GM10266 (cell line): Measurements from ENCODE around the gene SPDYE6.
"Not testable (repeated sequence)": the region's sequence is repeated elsewhere in the genome, so short reads cannot be mapped to it uniquely, and the experiment has no call there.

Source experiments
- DNase-seq: peaks from one replicate; pipeline ENCODE4 v3.0.0; 2012; ENCODE audit errors: extremely low spot score
- TF ChIP-seq, protein P1 (sequence below): IDR thresholded peaks from 2 replicates; pipeline ENCODE4 v1.5.1; 2012; ENCODE audit warnings: mild to moderate bottlenecking, low read depth; ENCODE audit not compliant: control insufficient read depth, insufficient read depth; ENCODE audit errors: missing control alignments

The SPDYE6 gene

DNA sequence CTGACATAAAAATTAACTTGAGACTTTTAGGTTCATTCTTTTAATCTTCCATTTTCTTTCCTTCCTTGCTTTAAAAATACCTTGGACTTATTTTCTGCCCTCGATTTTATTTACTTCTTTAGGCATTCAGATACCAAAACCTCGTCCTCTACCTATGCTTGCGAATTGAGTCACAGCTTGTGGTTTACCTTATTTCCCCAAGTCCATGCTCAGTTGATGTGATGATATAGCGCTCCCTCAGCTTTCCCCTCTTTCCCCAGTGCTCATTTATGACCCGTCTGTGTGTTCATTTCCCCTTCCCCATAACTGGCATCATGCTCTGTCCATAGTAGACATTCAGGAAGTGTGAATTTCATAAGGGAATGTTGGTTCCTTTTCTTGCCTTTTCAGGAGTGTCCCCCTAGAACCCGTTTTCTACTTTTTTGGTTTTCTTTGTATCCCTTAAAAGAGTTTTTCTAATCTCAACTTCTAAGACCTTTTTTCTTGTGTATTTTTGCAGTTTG, 20.8 kb upstream of the SPDYE6 start:
- TF ChIP-seq, protein P1, sequence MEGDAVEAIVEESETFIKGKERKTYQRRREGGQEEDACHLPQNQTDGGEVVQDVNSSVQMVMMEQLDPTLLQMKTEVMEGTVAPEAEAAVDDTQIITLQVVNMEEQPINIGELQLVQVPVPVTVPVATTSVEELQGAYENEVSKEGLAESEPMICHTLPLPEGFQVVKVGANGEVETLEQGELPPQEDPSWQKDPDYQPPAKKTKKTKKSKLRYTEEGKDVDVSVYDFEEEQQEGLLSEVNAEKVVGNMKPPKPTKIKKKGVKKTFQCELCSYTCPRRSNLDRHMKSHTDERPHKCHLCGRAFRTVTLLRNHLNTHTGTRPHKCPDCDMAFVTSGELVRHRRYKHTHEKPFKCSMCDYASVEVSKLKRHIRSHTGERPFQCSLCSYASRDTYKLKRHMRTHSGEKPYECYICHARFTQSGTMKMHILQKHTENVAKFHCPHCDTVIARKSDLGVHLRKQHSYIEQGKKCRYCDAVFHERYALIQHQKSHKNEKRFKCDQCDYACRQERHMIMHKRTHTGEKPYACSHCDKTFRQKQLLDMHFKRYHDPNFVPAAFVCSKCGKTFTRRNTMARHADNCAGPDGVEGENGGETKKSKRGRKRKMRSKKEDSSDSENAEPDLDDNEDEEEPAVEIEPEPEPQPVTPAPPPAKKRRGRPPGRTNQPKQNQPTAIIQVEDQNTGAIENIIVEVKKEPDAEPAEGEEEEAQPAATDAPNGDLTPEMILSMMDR: no peak
- no peak for DNase-seq

GRCh38 chr7:102372796-102373195, 16.6 kb upstream of the SPDYE6 start:
- DNase-seq: not testable (repeated sequence)

DNA sequence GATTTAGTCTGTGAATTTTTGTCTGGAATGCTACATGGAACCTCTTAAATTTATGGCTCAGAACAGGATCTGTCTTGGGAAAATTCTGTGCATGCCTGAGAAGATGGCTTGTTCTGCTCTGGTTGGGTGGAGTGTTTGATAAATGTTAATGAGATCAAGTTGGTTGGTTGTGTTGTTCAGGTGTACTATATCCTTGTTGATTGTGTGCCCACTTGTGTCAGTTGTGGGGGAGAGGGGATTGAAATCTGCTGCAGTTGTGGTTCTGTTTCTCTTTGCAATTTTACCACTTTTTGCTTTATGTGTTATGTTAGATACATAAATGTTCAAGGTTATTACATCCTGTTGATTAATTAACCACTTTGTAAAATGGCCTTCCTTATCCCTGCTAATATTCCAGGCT, 13.8 kb upstream of the SPDYE6 start:
- not testable (repeated sequence) for DNase-seq

GRCh38 chr7:102365390-102365789, 9.1 kb upstream of the SPDYE6 start:
- DNase-seq: not testable (repeated sequence)

- not testable (repeated sequence) for DNase-seq
Measured at GRCh38 chr7:102364394-102364886, 8.2 kb upstream of the SPDYE6 start.

GRCh38 chr7:102363549-102364393, 7.5 kb upstream of the SPDYE6 start:
- TF ChIP-seq, protein P1: peak; percentile 34
- peak; percentile 82 for DNase-seq

DNA sequence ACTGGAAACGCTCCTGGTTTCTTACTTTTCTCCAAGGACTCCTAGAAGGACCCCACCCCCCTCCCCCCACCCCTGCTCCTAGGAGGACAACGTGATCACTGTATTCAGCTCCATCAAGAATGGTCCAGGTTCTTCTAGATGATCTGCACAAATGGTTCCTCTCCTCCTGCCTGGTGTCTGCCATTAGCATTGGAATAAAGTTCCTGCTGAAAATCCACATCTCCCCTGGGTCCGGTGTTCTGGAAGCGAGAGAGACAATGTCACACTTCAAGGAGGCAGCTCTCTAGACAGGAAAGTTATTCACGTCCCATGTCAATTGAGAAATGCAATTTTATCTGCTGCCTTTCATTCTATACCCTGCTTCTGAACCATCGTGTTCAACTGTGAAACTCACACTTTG, 9.3 kb downstream of the SPDYE6 start:
- not testable (repeated sequence) for DNase-seq

GRCh38 chr7:102340599-102341368, 15.5 kb downstream of the SPDYE6 start:
- not testable (repeated sequence) for DNase-seq

- DNase-seq: not testable (repeated sequence)
Measured at GRCh38 chr7:102337420-102337819, 18.8 kb downstream of the SPDYE6 start.

DNA sequence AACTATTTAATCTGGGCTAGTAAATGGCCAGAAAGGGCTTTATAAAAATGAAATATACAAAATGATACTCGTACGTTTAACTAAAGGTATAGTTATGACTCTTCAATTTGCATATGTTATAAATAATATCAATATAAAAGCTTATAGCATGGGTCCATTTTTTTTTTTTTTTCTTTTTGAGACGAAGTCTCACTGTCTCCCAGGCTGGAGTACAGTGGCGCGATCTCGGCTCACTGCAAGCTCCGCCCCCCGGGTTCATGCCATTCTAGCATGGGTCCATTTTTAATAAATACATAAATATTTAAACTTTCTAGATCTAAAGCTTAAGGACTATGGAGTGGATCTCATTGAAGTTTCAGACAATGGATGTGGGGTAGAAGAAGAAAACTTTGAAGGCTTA, 19.2 kb downstream of the SPDYE6 start:
- DNase-seq: not testable (repeated sequence)

- not testable (repeated sequence) for DNase-seq
Measured at GRCh38 chr7:102335574-102335973, 20.7 kb downstream of the SPDYE6 start.

DNA sequence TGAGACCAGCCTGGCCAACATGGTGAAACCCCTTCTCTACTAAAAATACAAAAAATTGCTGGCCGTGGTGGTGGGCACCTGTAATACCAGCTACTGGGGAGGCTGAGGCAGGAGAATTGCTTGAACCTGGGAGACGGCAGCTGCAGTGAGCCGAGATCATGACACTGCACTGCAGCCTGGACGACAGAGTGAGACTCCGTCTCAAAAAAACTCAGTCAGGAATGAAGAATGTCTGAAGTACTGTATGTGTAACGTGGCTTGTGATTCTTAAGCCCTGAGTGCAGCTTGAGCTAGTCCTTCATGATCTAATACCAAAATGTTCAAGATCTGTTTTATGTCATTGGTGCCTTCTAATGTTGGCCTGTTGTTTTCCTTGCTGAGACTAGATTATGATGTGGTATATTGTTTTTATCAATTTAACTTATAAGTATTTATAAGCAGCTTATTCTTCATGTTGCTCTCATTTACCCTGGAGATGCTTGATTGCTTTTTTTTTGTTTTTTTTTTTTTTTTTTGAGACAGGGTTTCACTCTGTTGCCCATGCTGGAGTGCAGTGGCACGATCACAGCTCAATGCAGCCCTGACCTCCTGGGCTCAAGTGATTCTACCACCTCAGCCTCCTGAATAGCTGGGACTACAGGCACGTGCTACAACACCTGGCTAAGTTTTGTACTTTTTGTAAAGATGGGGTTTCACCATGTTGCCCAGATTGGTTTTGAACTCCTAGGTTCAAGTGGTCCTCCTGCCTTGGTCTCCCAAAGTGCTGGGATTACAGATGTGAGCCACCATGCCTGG, 25.4 kb downstream of the SPDYE6 start:
- not testable (repeated sequence) for DNase-seq

DNA sequence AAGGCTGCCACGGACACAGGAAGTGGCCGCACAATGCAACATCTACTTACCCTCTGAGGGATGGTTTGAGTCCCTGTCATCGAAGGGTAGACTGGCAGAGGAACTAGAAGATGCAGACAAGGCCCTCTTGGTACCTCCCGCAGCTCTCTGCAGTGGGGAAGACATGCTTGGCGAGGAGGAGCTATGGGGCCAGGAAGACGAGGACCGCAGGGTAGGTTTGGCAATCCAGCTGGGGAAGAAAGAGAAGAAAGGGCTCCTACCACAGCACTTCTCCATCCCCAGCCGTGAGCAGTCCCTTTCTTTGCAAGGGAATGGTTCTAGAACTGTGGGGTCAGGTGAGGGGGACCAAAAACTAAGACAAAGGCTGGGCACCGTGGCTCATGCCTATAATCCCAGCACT, 26.9 kb downstream of the SPDYE6 start:
- not testable (repeated sequence) for DNase-seq

DNA sequence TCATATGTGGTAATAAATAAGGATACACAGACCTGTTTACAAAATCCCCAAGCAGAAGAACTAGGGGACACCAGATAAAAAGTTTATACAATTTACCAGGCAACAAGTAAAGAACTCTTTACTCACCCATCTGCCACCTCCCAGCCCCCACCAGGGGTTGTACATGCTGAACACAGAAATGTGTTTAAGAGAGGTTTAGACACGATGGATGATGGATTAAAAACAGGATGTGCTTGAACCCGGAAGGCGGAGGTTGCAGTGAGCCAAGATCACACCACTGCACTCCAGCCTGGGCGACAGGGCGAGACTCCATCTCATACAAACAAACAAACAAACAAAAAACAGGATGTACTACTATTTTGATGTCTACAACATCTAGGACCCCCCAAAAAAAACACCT, 27.4 kb downstream of the SPDYE6 start:
- not testable (repeated sequence) for DNase-seq

- not testable (repeated sequence) for DNase-seq
Measured at GRCh38 chr7:102327183-102327582, 29.1 kb downstream of the SPDYE6 start.
